Omental fat pad (tissue), 4 donors: ENCODE results near the gene SLC25A3. TPM values are rescaled to one million over a fixed set of nuclear protein-coding genes. Genes with fewer than 3 reads are reported as not detected.

Experiments
- ATAC-seq: fragments of 150-250 bp; one replicate; pipeline ENCODE4 v1.9.1; 2016; ENCODE audit warnings: mild to moderate bottlenecking, moderate library complexity; ENCODE audit not compliant: low FRiP score
- DNase-seq: peaks from one replicate; pipeline ENCODE4 v3.0.0-alpha.2; 2019; ENCODE audit warnings: low spot score
- CTCF ChIP-seq, 3 donors: fragments of 450-650 bp; IDR thresholded peaks; one replicate each; pipeline ENCODE4 v1.5.1; 2016 to 2017; ENCODE audit warnings: antibody characterized with exemption in 3 of 3, mild to moderate bottlenecking in 3 of 3, moderate library complexity in 2 of 3
- total RNA-seq, 4 donors: library from RNA; depleted of rRNA; stranded (reverse); fragments of >200 nt; gene quantifications; one replicate each; pipeline ENCODE4 v1.1.0, GENCODE V29; 2016

SLC25A3 gene
- total RNA-seq, 4 donors from 2014 or later, result 323 to 486 (median 454) TPM

- no peak for ATAC-seq
- no peak for DNase-seq
- TF ChIP-seq CTCF (IDR thresholded peaks at IDR 0.05), result no peak
These were observed 13.7 kb upstream of the SLC25A3 start for GRCh38 chr12:98579835-98580234.

- ATAC-seq (no peak), DNase-seq (no peak)
- TF ChIP-seq CTCF (IDR thresholded peaks at IDR 0.05), result no peak
These were observed 12.8 kb upstream of the SLC25A3 start for GRCh38 chr12:98580695-98581094.

GRCh38 chr12:98581101-98581500 lies 12.4 kb upstream of the SLC25A3 start:
- no peak for ATAC-seq
- DNase-seq, result no peak
- no peak for TF ChIP-seq CTCF (IDR thresholded peaks at IDR 0.05)

- no peak for TF ChIP-seq CTCF (IDR thresholded peaks at IDR 0.05)
- no peak for ATAC-seq
These were observed 11.4 kb upstream of the SLC25A3 start for GRCh38 chr12:98582093-98582492.

GRCh38 chr12:98587084-98587483 lies 6.4 kb upstream of the SLC25A3 start:
- no peak for TF ChIP-seq CTCF (IDR thresholded peaks at IDR 0.05)
- no peak for ATAC-seq
- DNase-seq, result no peak

More at GRCh38 chr12:98582093-98582492, 11.4 kb upstream of the SLC25A3 start:
- DNase-seq, result no peak

GRCh38 chr12:98591209-98591608 lies 2.3 kb upstream of the SLC25A3 start:
- TF ChIP-seq CTCF (IDR thresholded peaks at IDR 0.05), result no peak
- DNase-seq (no peak), ATAC-seq (no peak)

- no peak for DNase-seq
- TF ChIP-seq CTCF (IDR thresholded peaks at IDR 0.05), result no peak
- ATAC-seq, result no peak
These were observed 612 bp upstream of the SLC25A3 start for GRCh38 chr12:98592825-98593322.
